SJSA1 (cell line): ENCODE measurements around the gene PAX5. TPM values are rescaled to one million over a fixed set of nuclear protein-coding genes. Genes with fewer than 3 reads are reported as not detected.

Experiments
- DNase-seq, 2 experiments: peaks; one replicate each; pipeline ENCODE4 v3.0.0-alpha.2; 2015 to 2020; ENCODE audit warnings: low spot score in 2 of 2, low read depth in 1 of 2
- H3K27ac ChIP-seq: fragments of 250-450 bp; sonication (Bioruptor Pico); 2 replicates; pipeline ENCODE4 v1.5.1; 2020; ENCODE audit warnings: mild to moderate bottlenecking, moderate library complexity
- H3K27me3 ChIP-seq: fragments of 250-450 bp; sonication (Bioruptor Pico); replicated peaks from 2 replicates; pipeline ENCODE4 v1.5.1; 2020; ENCODE audit warnings: mild to moderate bottlenecking, moderate library complexity
- H3K36me3 ChIP-seq: fragments of 250-450 bp; sonication (Bioruptor Pico); 2 replicates; pipeline ENCODE4 v1.5.1; 2020; ENCODE audit warnings: mild to moderate bottlenecking
- H3K4me1 ChIP-seq: fragments of 250-450 bp; sonication (Bioruptor Pico); replicated peaks from 2 replicates; pipeline ENCODE4 v1.6.1; 2021; ENCODE audit warnings: mild to moderate bottlenecking
- H3K4me3 ChIP-seq: fragments of 250-450 bp; sonication (Bioruptor Pico); 2 replicates; pipeline ENCODE4 v1.5.1; 2020; ENCODE audit warnings: mild to moderate bottlenecking
- H3K9me3 ChIP-seq: fragments of 250-450 bp; sonication (Bioruptor Pico); replicated peaks from 2 replicates; pipeline ENCODE4 v1.5.1; 2020; ENCODE audit warnings: mild to moderate bottlenecking
- total RNA-seq: library from RNA; depleted of rRNA; stranded (reverse); fragments of >200 nt; shearing (Covaris generic); gene quantifications from 2 replicates; pipeline ENCODE4 v1.2.3, GENCODE V29; 2014

PAX5 gene
- total RNA-seq, 1 experiment from 2014 or later: not detected

DNA sequence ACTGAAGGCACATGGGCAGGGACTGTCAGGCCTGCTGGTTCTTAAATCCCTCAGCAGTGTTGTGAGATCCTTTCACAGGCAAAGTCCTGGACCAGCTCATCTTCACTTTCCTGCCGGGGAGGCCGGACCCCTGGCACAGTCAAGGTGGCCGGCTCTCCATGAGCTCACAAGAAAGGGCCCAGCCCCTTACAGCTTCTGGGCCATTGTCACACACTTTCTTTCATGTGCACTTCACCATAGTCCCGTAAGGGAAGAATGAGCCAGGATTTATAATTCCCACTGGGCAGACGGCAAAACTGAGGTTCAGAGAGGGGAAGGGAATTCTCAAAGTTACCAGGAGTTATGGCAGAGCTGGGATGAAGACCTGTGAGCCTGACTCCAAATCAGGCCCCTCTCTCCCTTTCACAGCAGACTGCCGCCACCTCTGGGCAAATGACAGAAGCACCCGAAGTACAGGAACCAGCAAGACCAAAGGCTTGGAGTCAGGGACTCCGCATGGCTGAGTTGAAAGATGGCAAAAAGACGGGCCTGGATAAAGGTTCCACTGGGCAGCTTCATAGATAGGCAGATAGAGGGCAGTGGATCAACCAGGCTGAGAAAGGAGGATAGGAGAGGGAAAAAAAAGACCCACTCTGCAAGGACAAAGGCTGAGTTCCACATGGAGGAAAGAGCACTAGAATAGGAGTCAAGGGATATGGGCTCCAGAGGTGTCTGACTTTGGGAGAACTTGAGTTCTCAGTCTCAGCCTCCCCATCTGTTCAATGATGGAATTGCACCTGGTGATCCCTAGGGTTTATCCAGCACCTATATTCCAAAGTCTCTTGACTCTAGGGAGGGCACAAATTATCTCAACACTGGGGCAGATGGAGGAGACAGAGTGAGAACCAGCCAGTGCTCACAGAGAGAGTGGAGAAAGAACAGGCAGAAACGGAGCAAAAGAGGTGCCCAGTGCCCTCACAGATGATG lies 128.7 kb downstream of the PAX5 start:
- Histone ChIP-seq H3K9me3 (no peaks in the 10 kb centered on the region), H3K4me3 (no peak overlapping the region), H3K36me3 (no peaks in the 10 kb centered on the region), H3K4me1 (no peaks in the 10 kb centered on the region), H3K27me3 (peaks cover 46% of the 10 kb centered on the region), H3K27ac (no peak overlapping the region)
- no peak for DNase-seq

GRCh38 chr9:36903541-36904435 lies 130.3 kb downstream of the PAX5 start:
- H3K4me1 ChIP-seq: no peaks in the 10 kb centered on the region
- no peak overlapping the region for H3K4me3 ChIP-seq
- H3K36me3 ChIP-seq: no peaks in the 10 kb centered on the region
- no peaks in the 10 kb centered on the region for H3K9me3 ChIP-seq
- peak in 1 of 2 experiments; percentile 22 for DNase-seq
- no peak overlapping the region for H3K27ac ChIP-seq
- peaks cover 34% of the 10 kb centered on the region for H3K27me3 ChIP-seq

DNA sequence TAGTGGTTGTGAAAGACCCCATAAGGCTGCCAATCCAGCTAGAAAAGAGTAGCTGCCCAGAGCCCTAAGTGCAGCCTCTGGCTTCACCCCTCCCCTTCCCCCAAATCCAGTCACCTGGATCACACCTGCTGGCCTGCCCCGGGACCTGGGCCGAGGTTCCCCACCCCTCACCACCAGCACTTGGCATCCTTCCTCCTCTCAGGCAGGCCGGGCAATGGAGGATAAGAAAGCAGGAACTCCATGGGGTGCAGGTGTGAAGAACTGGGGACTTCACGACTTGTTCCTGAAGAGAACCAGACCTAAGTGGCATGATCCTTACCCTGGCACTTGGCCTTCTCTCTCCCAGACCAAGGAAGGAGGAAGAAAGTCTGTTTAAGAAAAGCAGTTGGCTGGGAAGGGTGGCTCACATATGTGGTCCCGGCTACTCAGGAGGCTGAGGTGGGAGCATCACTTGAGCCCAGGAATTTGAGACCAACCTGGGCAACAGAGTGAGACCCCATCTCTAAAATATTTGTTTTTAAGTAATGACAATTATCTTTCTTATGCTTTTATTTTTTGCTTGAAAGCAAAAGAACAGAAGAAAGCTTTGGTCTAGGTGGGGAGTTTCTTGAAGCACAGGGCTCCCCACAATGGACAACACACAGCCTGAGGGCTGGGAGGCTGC lies 131.1 kb downstream of the PAX5 start:
- H3K4me3 ChIP-seq: no peak overlapping the region
- H3K27me3 ChIP-seq: peaks cover 36% of the 10 kb centered on the region
- H3K27ac ChIP-seq: no peak overlapping the region
- H3K36me3 ChIP-seq: no peaks in the 10 kb centered on the region
- no peak for DNase-seq
- no peaks in the 10 kb centered on the region for H3K9me3 ChIP-seq
- H3K4me1 ChIP-seq: no peaks in the 10 kb centered on the region

DNA sequence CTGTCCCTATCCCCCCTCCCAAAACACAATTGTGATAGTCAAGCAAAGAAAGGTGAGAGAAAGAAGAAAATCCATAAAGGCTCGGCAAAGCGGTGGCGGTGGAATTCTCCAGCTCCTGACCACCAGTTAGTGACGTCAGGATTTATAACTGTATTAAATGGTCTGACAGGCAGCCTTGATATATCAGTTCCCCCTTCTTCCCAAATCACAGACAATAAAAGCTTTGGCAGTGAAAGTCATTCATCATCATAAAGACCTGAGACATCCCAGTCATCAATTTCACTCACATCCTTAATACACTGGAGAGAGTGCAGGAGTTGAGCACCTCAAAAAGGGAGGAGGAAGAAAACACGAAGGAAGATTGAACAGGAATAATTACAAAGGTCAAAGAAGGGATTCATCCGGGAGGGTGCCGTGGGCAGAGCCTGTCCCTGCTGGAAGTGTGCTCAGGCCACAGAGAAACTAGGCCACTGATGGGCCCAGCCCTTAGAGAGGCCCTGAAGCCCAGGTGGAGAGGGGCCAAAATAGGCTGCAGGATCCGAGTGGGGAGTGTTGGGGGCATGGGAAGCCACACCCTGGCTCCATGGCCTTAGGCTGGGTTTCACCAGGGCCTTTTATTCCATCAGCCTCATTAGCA lies 131.9 kb downstream of the PAX5 start:
- Histone ChIP-seq H3K9me3 (no peaks in the 10 kb centered on the region), H3K36me3 (no peaks in the 10 kb centered on the region), H3K4me1 (no peaks in the 10 kb centered on the region), H3K27ac (no peak overlapping the region), H3K4me3 (no peak overlapping the region), H3K27me3 (peaks cover 40% of the 10 kb centered on the region)
- no peak for DNase-seq

DNA sequence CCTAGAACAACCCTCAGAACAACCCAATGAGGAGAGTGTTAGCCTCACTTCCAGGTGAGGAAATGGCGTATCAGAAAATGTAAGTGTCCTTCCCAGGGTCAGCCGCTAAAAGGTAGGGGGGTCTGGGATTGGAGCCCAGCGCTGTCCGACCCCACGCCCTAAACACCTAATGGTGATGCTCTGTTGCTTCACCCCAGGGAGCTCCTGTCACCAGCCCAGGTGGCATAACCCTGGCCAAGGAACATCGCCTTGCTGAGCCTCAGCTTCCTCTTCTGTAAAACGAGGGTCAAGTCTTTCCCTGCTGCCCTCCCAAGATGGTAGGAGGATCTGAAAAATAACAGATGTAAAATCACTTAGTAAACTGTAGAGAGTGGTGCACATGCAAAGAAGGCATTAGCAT lies 132.5 kb downstream of the PAX5 start:
- H3K27me3 ChIP-seq: peaks cover 33% of the 10 kb centered on the region
- DNase-seq: no peak
- no peaks in the 10 kb centered on the region for H3K4me1 ChIP-seq
- H3K27ac ChIP-seq: no peak overlapping the region
- H3K4me3 ChIP-seq: no peak overlapping the region
- no peaks in the 10 kb centered on the region for H3K9me3 ChIP-seq
- H3K36me3 ChIP-seq: no peaks in the 10 kb centered on the region

DNA sequence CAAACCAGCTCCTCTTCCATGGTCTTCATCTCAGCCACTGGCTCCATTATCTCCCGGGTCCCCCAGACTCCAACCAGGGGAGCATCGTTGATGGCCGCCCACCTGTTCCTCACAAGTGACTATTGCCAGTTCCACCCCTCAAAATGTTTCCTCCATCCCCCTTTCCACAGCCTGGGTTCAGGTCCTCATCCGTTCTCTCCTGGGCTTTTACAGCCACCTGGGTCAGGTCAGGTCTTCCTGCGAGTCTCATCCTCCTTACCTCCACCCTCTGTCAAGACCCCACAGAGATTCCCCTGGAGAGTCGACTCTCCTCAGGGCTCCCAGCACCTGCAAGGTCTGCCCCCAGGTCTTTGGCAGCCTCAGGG lies 133.2 kb downstream of the PAX5 start:
- H3K27me3 ChIP-seq: peaks cover 31% of the 10 kb centered on the region
- DNase-seq: no peak
- H3K36me3 ChIP-seq: no peaks in the 10 kb centered on the region

GRCh38 chr9:36900136-36900855 lies 133.8 kb downstream of the PAX5 start:
- H3K27me3 ChIP-seq: peaks cover 31% of the 10 kb centered on the region

More for the DNA sequence above, 133.2 kb downstream of the PAX5 start:
- Histone ChIP-seq H3K4me3 (no peak overlapping the region), H3K9me3 (no peaks in the 10 kb centered on the region), H3K4me1 (no peaks in the 10 kb centered on the region), H3K27ac (no peak overlapping the region)

GRCh38 chr9:36899406-36899805 lies 134.7 kb downstream of the PAX5 start:
- Histone ChIP-seq H3K4me1 (no peaks in the 10 kb centered on the region), H3K9me3 (no peaks in the 10 kb centered on the region), H3K4me3 (no peak overlapping the region), H3K36me3 (no peaks in the 10 kb centered on the region), H3K27me3 (peaks cover 26% of the 10 kb centered on the region), H3K27ac (no peak overlapping the region)
- no peak for DNase-seq

More at GRCh38 chr9:36900136-36900855, 133.8 kb downstream of the PAX5 start:
- Histone ChIP-seq H3K27ac (no peak overlapping the region), H3K36me3 (no peaks in the 10 kb centered on the region), H3K9me3 (no peaks in the 10 kb centered on the region), H3K4me3 (no peak overlapping the region), H3K4me1 (no peaks in the 10 kb centered on the region)
- DNase-seq: no peak

- H3K4me1 ChIP-seq: no peaks in the 10 kb centered on the region
- no peaks in the 10 kb centered on the region for H3K9me3 ChIP-seq
- no peak for DNase-seq
- no peak overlapping the region for H3K4me3 ChIP-seq
- H3K27me3 ChIP-seq: peaks cover 26% of the 10 kb centered on the region
- H3K36me3 ChIP-seq: no peaks in the 10 kb centered on the region
- H3K27ac ChIP-seq: no peak overlapping the region
Measured at GRCh38 chr9:36898431-36899020, 135.5 kb downstream of the PAX5 start.

- no peaks in the 10 kb centered on the region for H3K36me3 ChIP-seq
- DNase-seq: no peak
- H3K9me3 ChIP-seq: no peaks in the 10 kb centered on the region
- H3K27me3 ChIP-seq: peaks cover 30% of the 10 kb centered on the region
- no peaks in the 10 kb centered on the region for H3K4me1 ChIP-seq
- no peak overlapping the region for H3K27ac ChIP-seq
- no peak overlapping the region for H3K4me3 ChIP-seq
Measured at GRCh38 chr9:36897478-36897877, 136.6 kb downstream of the PAX5 start.

GRCh38 chr9:36897019-36897418 lies 137.0 kb downstream of the PAX5 start:
- Histone ChIP-seq H3K27ac (no peak overlapping the region), H3K27me3 (peaks cover 35% of the 10 kb centered on the region), H3K4me3 (no peak overlapping the region), H3K36me3 (no peaks in the 10 kb centered on the region), H3K9me3 (no peaks in the 10 kb centered on the region), H3K4me1 (no peaks in the 10 kb centered on the region)
- DNase-seq: no peak

DNA sequence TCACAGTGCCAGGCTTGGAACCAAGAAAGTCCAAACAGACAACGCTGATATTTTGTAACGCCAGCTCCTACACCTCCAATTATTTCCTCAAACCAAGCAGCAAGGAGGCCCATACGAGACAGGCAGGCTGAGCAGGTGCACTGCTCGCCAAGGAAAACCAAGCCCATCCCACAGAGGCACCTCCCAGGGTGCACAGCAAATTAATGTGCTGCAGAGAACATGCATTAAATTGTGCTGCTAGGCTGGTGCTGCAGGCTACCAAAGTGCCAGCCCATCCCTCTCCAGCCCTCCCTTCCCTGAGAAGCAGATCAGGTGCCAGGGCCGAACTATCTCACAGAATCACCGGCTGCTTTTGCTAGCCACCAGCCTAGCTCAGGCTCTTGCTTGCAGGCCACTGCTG lies 137.8 kb downstream of the PAX5 start:
- Histone ChIP-seq H3K36me3 (no peaks in the 10 kb centered on the region), H3K4me1 (no peaks in the 10 kb centered on the region), H3K27me3 (peaks cover 39% of the 10 kb centered on the region), H3K27ac (no peak overlapping the region), H3K9me3 (no peaks in the 10 kb centered on the region), H3K4me3 (no peak overlapping the region)
- no peak for DNase-seq
